CD14-positive monocyte (primary cell): ENCODE measurements around the gene CSF3. TPM values are rescaled to one million over a fixed set of nuclear protein-coding genes. Genes with fewer than 3 reads are reported as not detected.

Experiments used
- DNase-seq, 3 donors: peaks; one replicate each; pipeline ENCODE4 v3.0.0-alpha.2; 2011 to 2022
- H2AFZ ChIP-seq: 2 replicates; pipeline ENCODE4 v1.6.0; 2012; ENCODE audit warnings: mild to moderate bottlenecking, low read depth, low read length, inconsistent platforms; ENCODE audit not compliant: insufficient read depth, poor library complexity, severe bottlenecking
- H3K27ac ChIP-seq, 2 donors: 1 replicate in 1 of 2; 2 replicates in 1 of 2; pipeline ENCODE4 v1.5.1; 2012 to 2013; ENCODE audit warnings: low read length in 2 of 2, control low read depth in 1 of 2, inconsistent platforms in 1 of 2, low read depth in 1 of 2, mild to moderate bottlenecking in 1 of 2
- H3K27me3 ChIP-seq, 2 donors: one replicate each; pipeline versions ENCODE4 v1.6.0 to v1.6.1; 2011 to 2013; ENCODE audit warnings: low read length in 2 of 2; ENCODE audit not compliant: control insufficient read depth in 2 of 2, insufficient read depth in 2 of 2
- H3K36me3 ChIP-seq, 2 donors: replicated peaks in 1 of 2; 1 replicate in 1 of 2; 2 replicates in 1 of 2; pipeline versions ENCODE4 v1.5.1 to v1.6.1; 2012 to 2013; ENCODE audit warnings: low read length in 2 of 2, control low read depth in 1 of 2, inconsistent platforms in 1 of 2, mild to moderate bottlenecking in 1 of 2; ENCODE audit not compliant: insufficient read depth in 2 of 2, control insufficient read depth in 1 of 2
- H3K4me1 ChIP-seq, 2 donors: 1 replicate in 1 of 2; 2 replicates in 1 of 2; pipeline versions ENCODE4 v1.5.1 to v1.6.1; 2012 to 2013; ENCODE audit warnings: low read length in 2 of 2, control low read depth in 1 of 2, inconsistent platforms in 1 of 2, mild to moderate bottlenecking in 1 of 2, moderate library complexity in 1 of 2; ENCODE audit not compliant: insufficient read depth in 2 of 2, control insufficient read depth in 1 of 2
- H3K4me2 ChIP-seq: replicated peaks from 2 replicates; pipeline ENCODE3; 2012; ENCODE audit warnings: low read length, moderate library complexity, mild to moderate bottlenecking; ENCODE audit not compliant: poor library complexity, severe bottlenecking; ENCODE audit errors: extremely low read depth
- H3K4me3 ChIP-seq, 3 experiments: fragments of 200-600 bp in 1 of 3; sonication (generic) in 1 of 3; replicated peaks in 1 of 3; 1 replicate in 2 of 3; 2 replicates in 1 of 3; pipeline ENCODE4 v1.5.1; 2011 to 2013; ENCODE audit warnings: low read length in 3 of 3, mild to moderate bottlenecking in 3 of 3, control low read depth in 2 of 3, low read depth in 2 of 3, inconsistent platforms in 1 of 3, moderate library complexity in 1 of 3
- H3K79me2 ChIP-seq: 2 replicates; pipeline ENCODE4 v1.6.0; 2012; ENCODE audit warnings: mild to moderate bottlenecking, control low read depth, inconsistent platforms, low read length, moderate library complexity; ENCODE audit not compliant: insufficient read depth
- H3K9ac ChIP-seq: 2 replicates; pipeline ENCODE4 v1.6.0; 2017; ENCODE audit warnings: low read length, mild to moderate bottlenecking; ENCODE audit not compliant: insufficient read depth, poor library complexity, severe bottlenecking
- H3K9me3 ChIP-seq, 2 donors: replicated peaks in 1 of 2; 1 replicate in 1 of 2; 2 replicates in 1 of 2; pipeline versions ENCODE4 v1.5.1 to v1.6.1; 2012 to 2013; ENCODE audit warnings: low read length in 2 of 2, control low read depth in 1 of 2; ENCODE audit not compliant: control insufficient read depth in 1 of 2, insufficient read depth in 1 of 2
- H4K20me1 ChIP-seq: 2 replicates; pipeline ENCODE4 v1.6.0; 2012; ENCODE audit warnings: mild to moderate bottlenecking, low read length, control low read depth, moderate library complexity; ENCODE audit not compliant: insufficient read depth
- H3K27ac Mint-ChIP-seq, 7 donors: one replicate each; pipeline ENCODE4 v1.8.0; 2020; ENCODE audit warnings: mild to moderate bottlenecking in 7 of 7, mixed read lengths in 7 of 7, moderate library complexity in 6 of 7, inconsistent platforms in 2 of 7
- H3K27me3 Mint-ChIP-seq, 3 donors: one replicate each; pipeline ENCODE4 v1.8.0; 2021 to 2022; ENCODE audit warnings: low read depth in 3 of 3, mild to moderate bottlenecking in 3 of 3, mixed read lengths in 3 of 3, moderate library complexity in 3 of 3, inconsistent platforms in 1 of 3
- H3K36me3 Mint-ChIP-seq, 2 donors: one replicate each; pipeline ENCODE4 v1.8.0; 2020; ENCODE audit warnings: mixed read lengths in 2 of 2, inconsistent platforms in 1 of 2, mild to moderate bottlenecking in 1 of 2
- H3K4me1 Mint-ChIP-seq: one replicate; pipeline ENCODE4 v1.8.0; 2020; ENCODE audit warnings: mild to moderate bottlenecking, mixed read lengths
- H3K4me3 Mint-ChIP-seq, 2 donors: one replicate each; pipeline ENCODE4 v1.8.0; 2020; ENCODE audit warnings: mild to moderate bottlenecking in 2 of 2, mixed read lengths in 2 of 2, moderate library complexity in 1 of 2
- H3K9me3 Mint-ChIP-seq, 7 donors: one replicate each; pipeline ENCODE4 v1.8.0; 2020 to 2022; ENCODE audit warnings: mixed read lengths in 7 of 7, mild to moderate bottlenecking in 6 of 7, moderate library complexity in 6 of 7, inconsistent platforms in 2 of 7
- WGBS: methylation state at CpG from one replicate; pipeline ENCODE4 v1.1.5; 2013; ENCODE audit warnings: missing lambda C conversion rate; ENCODE audit not compliant: insufficient coverage; 5-methylcytosine and 5-hydroxymethylcytosine counted together
- intact Hi-C, 2 donors: fragments of 100-400 bp; cut with micrococcal nuclease; formaldehyde crosslinking; loops; one replicate each; pipeline versions ENCODE4 v1.15.0 to v1.15.1; 2023
- polyA plus RNA-seq, 3 donors: library from polyadenylated mRNA; depleted of rRNA in 1 of 3; unstranded in 2 of 3; stranded (reverse) in 1 of 3; fragments of 300-500 nt in 2 of 3; fragments of >200 nt in 1 of 3; fragmentation: Illumina TruSeq in 2 of 3; gene quantifications; 1 replicate in 2 of 3; 2 replicates in 1 of 3; pipeline ENCODE4 v1.2.3, GENCODE V29; 2012 to 2021
- TF ChIP-seq, protein P1 (sequence below): fragments of 200-600 bp; IDR thresholded peaks from one replicate; pipeline ENCODE4 v1.8.0; 2022; ENCODE audit warnings: antibody characterized with exemption, mild to moderate bottlenecking

Gene CSF3
- polyA plus RNA-seq, 3 donors, result not detected

DNA sequence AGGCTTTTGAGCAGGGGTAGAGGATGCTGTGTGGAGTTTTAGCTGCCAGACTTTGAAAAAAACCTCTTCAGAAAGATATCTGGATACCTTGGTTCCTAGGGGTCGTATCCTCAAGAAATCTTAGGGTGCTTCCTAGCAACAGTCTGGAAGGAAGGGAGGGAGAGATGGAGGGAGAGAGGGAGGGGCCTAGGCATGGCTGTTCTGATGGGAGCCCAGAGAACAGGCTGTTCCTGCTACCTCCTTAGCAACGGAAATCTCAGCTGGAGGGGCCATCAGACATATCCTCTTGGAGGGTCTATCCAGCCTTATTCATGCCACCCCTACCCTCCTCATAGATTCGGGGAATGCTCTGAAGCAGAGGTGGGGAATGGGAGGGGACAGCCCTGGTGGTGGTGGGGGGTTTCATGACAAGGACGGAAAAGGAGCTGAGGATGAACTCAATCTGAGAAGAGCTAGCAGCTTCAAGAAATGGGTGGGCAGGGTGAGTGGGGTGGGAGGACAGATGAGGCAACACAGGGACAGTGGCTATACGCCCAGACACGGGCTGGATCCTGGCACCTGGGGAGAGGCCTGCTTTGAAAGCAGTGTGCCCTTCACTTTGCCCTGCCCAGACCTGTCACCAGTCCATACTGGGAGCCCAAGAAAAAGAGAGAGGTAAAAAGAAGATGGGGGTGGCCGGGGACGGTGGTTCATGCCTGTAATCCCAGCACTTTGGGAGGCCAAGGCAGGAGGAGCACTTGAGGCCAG is 44.7 kb downstream of the CSF3 start:
- intact Hi-C loops, result loop anchor here (5.0 kb wide), 3 partner anchors 37 to 107 kb away; no protein-coding TSS in a partner anchor
- Histone ChIP-seq H3K36me3 (no peaks in the 10 kb centered on the region), H2AFZ (no peak overlapping the region), H4K20me1 (peaks cover 14% of the 10 kb centered on the region), H3K4me1 (peaks cover 20 to 32% of the 10 kb centered on the region in 2 donors), H3K27ac (no peak overlapping the region), H3K4me2 (no peak overlapping the region), H3K9me3 (no peaks in the 10 kb centered on the region), H3K4me3 (no peak overlapping the region), H3K79me2 (peaks cover 21% of the 10 kb centered on the region), H3K27me3 (peaks cover 0 to 4% of the 10 kb centered on the region in 2 donors), H3K9ac (no peak overlapping the region)
- H3K4me1 Mint-ChIP-seq, result peaks cover 30% of the 10 kb centered on the region
- H3K36me3 Mint-ChIP-seq, result peaks cover 0 to 6% of the 10 kb centered on the region in 2 donors
- H3K27ac Mint-ChIP-seq, result no peak overlapping the region
- no peak for DNase-seq
- 67% methylated on average over 3 of the region's 8 CpGs for WGBS
- H3K27me3 Mint-ChIP-seq, result peaks cover 10 to 11% (median 10%) of the 10 kb centered on the region in 3 donors
- peaks cover 0 to 2% (median 0%) of the 10 kb centered on the region in 7 donors for H3K9me3 Mint-ChIP-seq
- H3K4me3 Mint-ChIP-seq, result no peak overlapping the region
- TF ChIP-seq, protein P1, sequence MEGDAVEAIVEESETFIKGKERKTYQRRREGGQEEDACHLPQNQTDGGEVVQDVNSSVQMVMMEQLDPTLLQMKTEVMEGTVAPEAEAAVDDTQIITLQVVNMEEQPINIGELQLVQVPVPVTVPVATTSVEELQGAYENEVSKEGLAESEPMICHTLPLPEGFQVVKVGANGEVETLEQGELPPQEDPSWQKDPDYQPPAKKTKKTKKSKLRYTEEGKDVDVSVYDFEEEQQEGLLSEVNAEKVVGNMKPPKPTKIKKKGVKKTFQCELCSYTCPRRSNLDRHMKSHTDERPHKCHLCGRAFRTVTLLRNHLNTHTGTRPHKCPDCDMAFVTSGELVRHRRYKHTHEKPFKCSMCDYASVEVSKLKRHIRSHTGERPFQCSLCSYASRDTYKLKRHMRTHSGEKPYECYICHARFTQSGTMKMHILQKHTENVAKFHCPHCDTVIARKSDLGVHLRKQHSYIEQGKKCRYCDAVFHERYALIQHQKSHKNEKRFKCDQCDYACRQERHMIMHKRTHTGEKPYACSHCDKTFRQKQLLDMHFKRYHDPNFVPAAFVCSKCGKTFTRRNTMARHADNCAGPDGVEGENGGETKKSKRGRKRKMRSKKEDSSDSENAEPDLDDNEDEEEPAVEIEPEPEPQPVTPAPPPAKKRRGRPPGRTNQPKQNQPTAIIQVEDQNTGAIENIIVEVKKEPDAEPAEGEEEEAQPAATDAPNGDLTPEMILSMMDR, result no peak

DNA sequence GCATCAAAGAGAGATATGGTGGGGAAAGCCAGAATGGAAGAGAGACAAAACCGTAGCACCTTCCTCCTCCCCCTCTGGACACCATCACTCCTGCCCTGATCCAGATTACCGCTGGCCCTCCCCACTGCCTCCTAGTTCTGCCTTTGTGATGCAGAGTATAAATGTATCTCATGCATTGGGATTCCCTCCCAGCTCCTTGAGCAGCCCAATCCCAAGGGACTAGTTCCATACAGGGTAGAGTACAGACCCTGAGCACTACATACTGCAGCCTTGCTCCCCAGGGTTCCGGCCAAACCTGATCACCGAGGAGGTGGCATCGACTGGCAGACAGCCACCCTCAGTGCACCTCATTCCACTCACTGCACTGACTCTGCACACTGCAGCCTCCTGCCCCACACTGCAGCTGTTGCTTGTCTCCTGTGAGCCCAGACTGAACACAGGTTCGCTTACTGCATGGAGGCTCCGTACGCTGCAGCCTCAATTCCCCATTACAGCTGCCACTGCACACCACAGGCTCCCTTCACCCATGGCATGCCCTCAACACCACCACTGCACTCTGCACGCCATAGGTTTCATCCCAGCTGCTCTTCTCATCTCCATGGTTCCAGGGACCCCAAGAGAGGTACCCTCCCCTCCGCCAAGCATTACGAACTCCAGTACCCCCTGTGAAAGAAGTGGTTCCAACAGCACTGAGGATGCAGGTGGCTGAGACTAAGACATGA is 45.8 kb downstream of the CSF3 start:
- intact Hi-C loops, result loop anchor here (5.0 kb wide), 3 partner anchors 36 to 106 kb away; no protein-coding TSS in a partner anchor
- H3K36me3 Mint-ChIP-seq, result peaks cover 0 to 6% of the 10 kb centered on the region in 2 donors

More for the DNA sequence above, 45.8 kb downstream of the CSF3 start:
- Mint-ChIP-seq H3K4me1 (peaks cover 39% of the 10 kb centered on the region), H3K27ac (no peak overlapping the region), H3K9me3 (peaks cover 0 to 2% (median 0%) of the 10 kb centered on the region in 7 donors), H3K27me3 (peaks cover 10 to 11% (median 11%) of the 10 kb centered on the region in 3 donors), H3K4me3 (peak overlapping the region; percentile 15 to 34)
- TF ChIP-seq, protein P1, result no peak
- no peaks in the 10 kb centered on the region for H3K9me3 ChIP-seq
- H3K27me3 ChIP-seq, result peaks cover 0 to 4% of the 10 kb centered on the region in 2 donors
- H3K79me2 ChIP-seq, result peaks cover 33% of the 10 kb centered on the region
- DNase-seq, result no peak
- H4K20me1 ChIP-seq, result peaks cover 25% of the 10 kb centered on the region
- H2AFZ ChIP-seq, result no peak overlapping the region
- H3K4me1 ChIP-seq, result peaks cover 26 to 44% of the 10 kb centered on the region in 2 donors
- H3K4me3 ChIP-seq, result no peak overlapping the region
- WGBS, result 97% methylated on average over 9 of the region's 11 CpGs
- no peak overlapping the region for H3K27ac ChIP-seq
- no peaks in the 10 kb centered on the region for H3K36me3 ChIP-seq
- H3K4me2 ChIP-seq, result no peak overlapping the region
- H3K9ac ChIP-seq, result no peak overlapping the region
